Endodermal cell (in vitro differentiated cells): Measurements from ENCODE around the gene LASP1NB.

Source experiments
- DNase-seq: peaks from one replicate; pipeline ENCODE4 v3.0.0-alpha.2; 2017
- H3K27ac ChIP-seq: 2 replicates; pipeline ENCODE4 v1.5.1; 2013; ENCODE audit warnings: mild to moderate bottlenecking, low read depth, low read length, moderate library complexity
- H3K27me3 ChIP-seq: 2 replicates; pipeline ENCODE4 v1.6.1; 2013; ENCODE audit warnings: mild to moderate bottlenecking, low read length, moderate library complexity; ENCODE audit not compliant: insufficient read depth, control insufficient read depth, poor library complexity, severe bottlenecking
- H3K36me3 ChIP-seq: 2 replicates; pipeline ENCODE4 v1.7.0; 2013; ENCODE audit warnings: mild to moderate bottlenecking, low read length, moderate library complexity; ENCODE audit not compliant: control insufficient read depth, insufficient read depth
- H3K4me1 ChIP-seq: one replicate; pipeline ENCODE4 v1.7.0; 2013; ENCODE audit warnings: low read length; ENCODE audit not compliant: control insufficient read depth, insufficient read depth
- H3K4me3 ChIP-seq: 2 replicates; pipeline ENCODE4 v1.5.1; 2013; ENCODE audit warnings: mild to moderate bottlenecking, low read length, moderate library complexity
- H3K9ac ChIP-seq: 2 replicates; pipeline ENCODE4 v1.6.1; 2013; ENCODE audit warnings: mild to moderate bottlenecking, low read length, moderate library complexity; ENCODE audit not compliant: poor library complexity, severe bottlenecking; ENCODE audit errors: extremely low read depth
- H3K9me3 ChIP-seq: 2 replicates; pipeline ENCODE4 v1.6.1; 2013; ENCODE audit warnings: mild to moderate bottlenecking, low read length, moderate library complexity; ENCODE audit not compliant: control insufficient read depth
- H3K27ac Mint-ChIP-seq: 2 replicates; pipeline ENCODE4 v1.8.0; 2020; ENCODE audit warnings: mixed read lengths
- H3K27me3 Mint-ChIP-seq: 2 replicates; pipeline ENCODE4 v1.8.0; 2021; ENCODE audit warnings: mild to moderate bottlenecking, mixed read lengths; ENCODE audit not compliant: insufficient read depth
- H3K36me3 Mint-ChIP-seq: 2 replicates; pipeline ENCODE4 v1.8.0; 2020; ENCODE audit warnings: low read depth, mixed read lengths
- H3K4me1 Mint-ChIP-seq: 2 replicates; pipeline ENCODE4 v1.8.0; 2020; ENCODE audit warnings: mixed read lengths
- H3K4me3 Mint-ChIP-seq: 2 replicates; pipeline ENCODE4 v1.8.0; 2020; ENCODE audit warnings: mild to moderate bottlenecking, moderate library complexity, mixed read lengths
- H3K9me3 Mint-ChIP-seq: 2 replicates; pipeline ENCODE4 v1.8.0; 2020; ENCODE audit warnings: mild to moderate bottlenecking, mixed read lengths
- WGBS, 2 experiments: methylation state at CpG; one replicate each; pipeline versions ENCODE4 v1.1.5 to v1.1.7; 2013; ENCODE audit warnings: missing lambda C conversion rate in 2 of 2, mixed read lengths in 1 of 2; ENCODE audit not compliant: insufficient coverage in 1 of 2, insufficient read length in 1 of 2; 5-methylcytosine and 5-hydroxymethylcytosine counted together
- TF ChIP-seq, protein P1 (sequence below): fragments of 200-600 bp; sonication (generic); conservative IDR thresholded peaks from 2 replicates; pipeline ENCODE4 v1.5.0; 2021; ENCODE audit warnings: antibody characterized with exemption, mild to moderate bottlenecking

LASP1NB gene

GRCh38 chr17:38898291-38898679 is 27.1 kb upstream of the LASP1NB start:
- peaks cover 71% of the 10 kb centered on the region for H3K36me3 ChIP-seq
- no peaks in the 10 kb centered on the region for H3K27me3 ChIP-seq
- no peaks in the 10 kb centered on the region for H3K9me3 ChIP-seq
- H3K4me3 ChIP-seq: no peak overlapping the region
- DNase-seq: no peak
- TF ChIP-seq, protein P1, sequence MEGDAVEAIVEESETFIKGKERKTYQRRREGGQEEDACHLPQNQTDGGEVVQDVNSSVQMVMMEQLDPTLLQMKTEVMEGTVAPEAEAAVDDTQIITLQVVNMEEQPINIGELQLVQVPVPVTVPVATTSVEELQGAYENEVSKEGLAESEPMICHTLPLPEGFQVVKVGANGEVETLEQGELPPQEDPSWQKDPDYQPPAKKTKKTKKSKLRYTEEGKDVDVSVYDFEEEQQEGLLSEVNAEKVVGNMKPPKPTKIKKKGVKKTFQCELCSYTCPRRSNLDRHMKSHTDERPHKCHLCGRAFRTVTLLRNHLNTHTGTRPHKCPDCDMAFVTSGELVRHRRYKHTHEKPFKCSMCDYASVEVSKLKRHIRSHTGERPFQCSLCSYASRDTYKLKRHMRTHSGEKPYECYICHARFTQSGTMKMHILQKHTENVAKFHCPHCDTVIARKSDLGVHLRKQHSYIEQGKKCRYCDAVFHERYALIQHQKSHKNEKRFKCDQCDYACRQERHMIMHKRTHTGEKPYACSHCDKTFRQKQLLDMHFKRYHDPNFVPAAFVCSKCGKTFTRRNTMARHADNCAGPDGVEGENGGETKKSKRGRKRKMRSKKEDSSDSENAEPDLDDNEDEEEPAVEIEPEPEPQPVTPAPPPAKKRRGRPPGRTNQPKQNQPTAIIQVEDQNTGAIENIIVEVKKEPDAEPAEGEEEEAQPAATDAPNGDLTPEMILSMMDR: no peak
- H3K36me3 Mint-ChIP-seq: peaks cover 48% of the 10 kb centered on the region
- H3K9ac ChIP-seq: no peak overlapping the region
- H3K4me1 Mint-ChIP-seq: peaks cover 22% of the 10 kb centered on the region
- H3K27ac ChIP-seq: no peak overlapping the region
- peaks cover 2% of the 10 kb centered on the region for H3K4me1 ChIP-seq
- H3K27me3 Mint-ChIP-seq: no peaks in the 10 kb centered on the region
- H3K27ac Mint-ChIP-seq: peak overlapping the region; percentile 86
- no peak overlapping the region for H3K4me3 Mint-ChIP-seq
- 82 to 83% methylated on average over 6 to 9 of the region's 9 CpGs for WGBS, 2 experiments
- H3K9me3 Mint-ChIP-seq: no peaks in the 10 kb centered on the region

GRCh38 chr17:38898812-38899348 is 26.5 kb upstream of the LASP1NB start:
- Histone ChIP-seq H3K9me3 (no peaks in the 10 kb centered on the region), H3K27me3 (no peaks in the 10 kb centered on the region), H3K36me3 (peaks cover 71% of the 10 kb centered on the region), H3K4me3 (no peak overlapping the region), H3K4me1 (peaks cover 1% of the 10 kb centered on the region), H3K9ac (no peak overlapping the region), H3K27ac (no peak overlapping the region)
- Mint-ChIP-seq H3K4me1 (peaks cover 19% of the 10 kb centered on the region), H3K27me3 (no peaks in the 10 kb centered on the region), H3K27ac (peak overlapping the region; percentile 86), H3K4me3 (no peak overlapping the region), H3K36me3 (peaks cover 54% of the 10 kb centered on the region), H3K9me3 (no peaks in the 10 kb centered on the region)
- no peak for DNase-seq
- WGBS, 2 experiments: 91 to 92% methylated on average over 5 to 11 of the region's 11 CpGs
- TF ChIP-seq, protein P1: no peak

DNA sequence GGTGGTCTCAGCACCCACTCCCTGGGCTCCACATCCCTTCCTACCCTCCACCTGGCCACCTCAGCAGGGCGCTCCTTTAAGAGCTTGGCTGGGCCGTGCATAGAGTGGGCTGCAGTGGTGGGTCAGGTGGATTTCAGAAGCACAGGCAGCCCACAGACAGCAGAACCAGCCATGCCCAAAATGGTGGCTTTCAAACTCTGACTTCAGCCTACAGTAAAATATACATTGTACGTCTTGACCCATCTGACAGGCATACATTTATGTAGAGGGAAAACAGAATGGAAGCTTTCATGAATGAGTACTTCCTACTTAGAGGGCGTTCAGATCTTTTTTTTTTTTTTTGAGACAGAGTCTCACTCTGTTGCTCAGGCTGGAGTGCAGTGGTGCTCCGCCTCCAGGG is 26.0 kb upstream of the LASP1NB start:
- Mint-ChIP-seq H3K27me3 (no peaks in the 10 kb centered on the region), H3K4me1 (peaks cover 13% of the 10 kb centered on the region), H3K27ac (peak overlapping the region; percentile 80), H3K36me3 (peaks cover 56% of the 10 kb centered on the region), H3K4me3 (no peak overlapping the region), H3K9me3 (no peaks in the 10 kb centered on the region)
- Histone ChIP-seq H3K4me3 (no peak overlapping the region), H3K27ac (no peak overlapping the region), H3K36me3 (peaks cover 75% of the 10 kb centered on the region), H3K9ac (no peak overlapping the region), H3K9me3 (no peaks in the 10 kb centered on the region), H3K27me3 (no peaks in the 10 kb centered on the region), H3K4me1 (no peaks in the 10 kb centered on the region)
- TF ChIP-seq, protein P1: no peak
- DNase-seq: no peak
- WGBS, 2 experiments: 60 to 93% methylated on average over 1 to 5 of the region's 5 CpGs
